Activated CD8-positive, alpha-beta T cell treated with anti-CD3 and anti-CD28 coated beads for 36 hours (primary cell): Measurements from ENCODE around the gene BCKDHB. TPM values are rescaled to one million over a fixed set of nuclear protein-coding genes. Genes with fewer than 3 reads are reported as not detected.

ENCODE experiments used
- ATAC-seq: fragments of 200-7000 bp; cut with Tn5 transposase; one replicate; pipeline ENCODE4 v1.10.0; 2021; ENCODE audit warnings: mild to moderate bottlenecking, moderate library complexity
- CTCF ChIA-PET: fragments of 350-600 bp; sonication (Branson Sonifier 250); formaldehyde crosslinking; loops from one replicate; lab custom pipeline; 2021; ENCODE audit warnings: antibody characterized with exemption; lab: Charles Lee
- POLR2A ChIA-PET: fragments of 350-600 bp; sonication (Branson Sonifier 250); formaldehyde crosslinking; loops from one replicate; lab custom pipeline; 2021; ENCODE audit warnings: antibody characterized with exemption; lab: Charles Lee
- DNase-seq: peaks from one replicate; pipeline ENCODE4 v3.0.0-alpha.2; 2020
- H3K27ac Mint-ChIP-seq: one replicate; pipeline ENCODE4 v1.8.0; 2021; ENCODE audit warnings: mild to moderate bottlenecking, mixed read lengths
- H3K27me3 Mint-ChIP-seq: one replicate; pipeline ENCODE4 v1.8.0; 2021; ENCODE audit warnings: mixed read lengths
- H3K36me3 Mint-ChIP-seq: one replicate; pipeline ENCODE4 v1.8.0; 2021; ENCODE audit warnings: low read depth, mixed read lengths
- H3K4me1 Mint-ChIP-seq: one replicate; pipeline ENCODE4 v1.8.0; 2021; ENCODE audit warnings: low read depth, mixed read lengths
- H3K4me3 Mint-ChIP-seq: one replicate; pipeline ENCODE4 v1.8.0; 2021; ENCODE audit warnings: mild to moderate bottlenecking, moderate library complexity, mixed read lengths
- H3K9me3 Mint-ChIP-seq: one replicate; pipeline ENCODE4 v1.8.0; 2021; ENCODE audit warnings: mixed read lengths
- intact Hi-C: fragments of 100-400 bp; cut with micrococcal nuclease; formaldehyde crosslinking; loops from one replicate; pipeline ENCODE4 v1.10.0; 2022
- total RNA-seq, 2 experiments: library from RNA; stranded (reverse); gene quantifications; one replicate each; pipeline ENCODE4 v1.2.3, GENCODE V29; 2021
- TF ChIP-seq, protein P1 (sequence below): fragments of 200-600 bp; IDR thresholded peaks from one replicate; pipeline ENCODE4 v1.8.0; 2022; ENCODE audit warnings: antibody characterized with exemption, mild to moderate bottlenecking

The BCKDHB gene
- total RNA-seq, 2 experiments from 2014 or later, result 17.8 to 19.3 TPM

DNA sequence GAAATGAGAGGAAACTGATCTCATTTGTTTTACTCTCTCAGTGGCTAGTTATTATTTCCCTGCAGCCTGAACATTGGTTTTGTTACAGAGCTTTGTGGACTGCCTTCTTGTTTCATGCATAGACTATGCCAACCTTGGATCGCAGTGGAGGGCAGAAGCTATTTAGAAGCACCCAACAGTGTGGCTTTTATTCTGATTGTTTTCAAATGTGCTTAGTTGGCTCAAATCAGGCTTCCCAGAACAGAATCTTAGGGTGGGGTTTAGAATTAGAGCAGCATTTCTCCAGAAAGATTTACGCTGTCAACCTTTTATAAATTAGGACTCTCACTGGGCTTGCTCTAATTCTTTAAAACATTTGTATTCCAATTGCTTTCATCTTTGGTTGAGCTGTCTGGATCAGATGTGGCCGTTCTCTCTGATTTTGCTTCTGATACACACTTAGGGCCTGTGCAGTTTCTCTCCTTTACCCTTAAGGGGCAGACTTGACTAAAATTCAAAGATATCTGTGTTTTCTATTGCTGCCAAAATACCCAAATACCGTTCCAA, 210.3 kb downstream of the BCKDHB start:
- Mint-ChIP-seq H3K36me3 (peaks cover 14% of the 10 kb centered on the region), H3K9me3 (peaks cover 8% of the 10 kb centered on the region), H3K27ac (no peak overlapping the region), H3K27me3 (no peaks in the 10 kb centered on the region), H3K4me3 (no peak overlapping the region), H3K4me1 (no peaks in the 10 kb centered on the region)
- TF ChIP-seq, protein P1, sequence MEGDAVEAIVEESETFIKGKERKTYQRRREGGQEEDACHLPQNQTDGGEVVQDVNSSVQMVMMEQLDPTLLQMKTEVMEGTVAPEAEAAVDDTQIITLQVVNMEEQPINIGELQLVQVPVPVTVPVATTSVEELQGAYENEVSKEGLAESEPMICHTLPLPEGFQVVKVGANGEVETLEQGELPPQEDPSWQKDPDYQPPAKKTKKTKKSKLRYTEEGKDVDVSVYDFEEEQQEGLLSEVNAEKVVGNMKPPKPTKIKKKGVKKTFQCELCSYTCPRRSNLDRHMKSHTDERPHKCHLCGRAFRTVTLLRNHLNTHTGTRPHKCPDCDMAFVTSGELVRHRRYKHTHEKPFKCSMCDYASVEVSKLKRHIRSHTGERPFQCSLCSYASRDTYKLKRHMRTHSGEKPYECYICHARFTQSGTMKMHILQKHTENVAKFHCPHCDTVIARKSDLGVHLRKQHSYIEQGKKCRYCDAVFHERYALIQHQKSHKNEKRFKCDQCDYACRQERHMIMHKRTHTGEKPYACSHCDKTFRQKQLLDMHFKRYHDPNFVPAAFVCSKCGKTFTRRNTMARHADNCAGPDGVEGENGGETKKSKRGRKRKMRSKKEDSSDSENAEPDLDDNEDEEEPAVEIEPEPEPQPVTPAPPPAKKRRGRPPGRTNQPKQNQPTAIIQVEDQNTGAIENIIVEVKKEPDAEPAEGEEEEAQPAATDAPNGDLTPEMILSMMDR, result no peak
- no peak for ATAC-seq
- no peak for DNase-seq
- intact Hi-C loops, result no loop called here
- POLR2A ChIA-PET, result no interaction called here
- CTCF ChIA-PET, result no interaction called here

DNA sequence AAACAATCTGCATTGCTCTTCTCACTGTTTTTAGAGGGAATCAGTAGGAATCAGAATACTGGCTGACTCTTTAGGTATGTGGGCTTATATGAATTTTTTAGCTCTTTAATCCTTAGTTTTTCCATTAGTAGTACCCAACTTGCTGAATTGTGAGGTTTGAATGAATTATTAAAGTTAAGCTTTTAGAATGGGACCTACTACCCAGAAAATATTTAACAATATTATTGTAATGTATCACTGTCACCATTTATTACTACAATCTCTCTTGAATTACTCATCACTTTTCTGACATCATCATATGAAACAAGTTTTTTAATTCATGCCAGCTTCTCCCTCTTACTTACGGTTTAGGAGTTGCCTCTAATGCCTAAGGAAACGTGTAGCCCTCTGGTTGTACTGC, 212.7 kb downstream of the BCKDHB start:
- Mint-ChIP-seq H3K4me1 (no peaks in the 10 kb centered on the region), H3K4me3 (no peak overlapping the region), H3K27me3 (no peaks in the 10 kb centered on the region), H3K36me3 (no peaks in the 10 kb centered on the region), H3K9me3 (no peaks in the 10 kb centered on the region), H3K27ac (no peak overlapping the region)
- POLR2A ChIA-PET, result no interaction called here
- CTCF ChIA-PET, result interaction anchor here (0.8 kb wide), 1 partner anchor 12 kb away, joined by 4 read pairs; no protein-coding TSS in a partner anchor
- intact Hi-C loops, result no loop called here
- DNase-seq (no peak), ATAC-seq (no peak)
- TF ChIP-seq, protein P1, result no peak

DNA sequence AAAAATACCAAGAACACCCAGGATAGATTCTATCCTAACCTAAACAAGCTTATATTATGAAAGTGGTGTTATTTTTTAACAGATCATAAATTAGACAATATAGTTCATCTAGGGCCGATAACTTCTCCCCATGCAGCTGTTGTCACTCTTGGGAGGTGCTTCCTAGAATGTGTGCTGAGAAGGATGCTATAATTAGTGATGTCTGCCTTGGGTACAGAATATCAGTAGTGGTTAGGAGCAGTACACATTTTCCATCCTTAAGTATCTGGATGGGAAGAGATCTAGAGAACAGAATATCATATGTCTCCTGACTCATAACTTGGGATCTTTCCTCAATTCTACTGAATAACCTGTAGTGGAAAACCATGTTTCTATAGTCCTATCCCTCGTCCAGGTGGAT, 214.5 kb downstream of the BCKDHB start:
- intact Hi-C loops, result no loop called here
- no peaks in the 10 kb centered on the region for H3K36me3 Mint-ChIP-seq
- no peak overlapping the region for H3K27ac Mint-ChIP-seq
- ATAC-seq (no peak), DNase-seq (no peak)
- CTCF ChIA-PET, result interaction anchor here (1.0 kb wide), 1 partner anchor 40 kb away, joined by 3 read pairs; no protein-coding TSS in a partner anchor
- no peaks in the 10 kb centered on the region for H3K27me3 Mint-ChIP-seq
- POLR2A ChIA-PET, result no interaction called here
- TF ChIP-seq, protein P1, result no peak
- H3K4me3 Mint-ChIP-seq, result no peak overlapping the region
- no peaks in the 10 kb centered on the region for H3K4me1 Mint-ChIP-seq
- H3K9me3 Mint-ChIP-seq, result no peaks in the 10 kb centered on the region

DNA sequence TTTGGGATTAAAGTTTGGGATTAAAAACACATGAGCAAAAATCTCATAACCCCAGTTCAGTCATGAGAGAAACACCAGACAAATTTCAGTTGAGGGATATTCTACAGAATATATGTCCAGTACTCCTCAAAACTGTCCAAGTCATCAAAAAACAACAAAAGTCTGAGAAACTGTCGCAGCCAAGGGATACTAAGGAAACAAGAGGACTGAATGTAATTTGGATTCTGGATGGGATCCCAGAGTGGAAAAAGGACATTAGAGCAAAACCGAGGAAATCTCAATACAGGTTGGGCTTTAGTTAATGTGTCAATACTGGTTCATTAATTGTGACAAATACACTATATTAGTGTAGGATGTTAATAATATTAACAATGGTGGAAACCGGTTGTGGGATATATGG, 219.3 kb downstream of the BCKDHB start:
- TF ChIP-seq, protein P1, result no peak
- Mint-ChIP-seq H3K4me1 (no peaks in the 10 kb centered on the region), H3K27ac (no peak overlapping the region), H3K27me3 (no peaks in the 10 kb centered on the region), H3K36me3 (no peaks in the 10 kb centered on the region), H3K4me3 (no peak overlapping the region), H3K9me3 (no peaks in the 10 kb centered on the region)
- POLR2A ChIA-PET, result no interaction called here
- CTCF ChIA-PET, result no interaction called here
- intact Hi-C loops, result no loop called here
- DNase-seq (no peak), ATAC-seq (no peak)

DNA sequence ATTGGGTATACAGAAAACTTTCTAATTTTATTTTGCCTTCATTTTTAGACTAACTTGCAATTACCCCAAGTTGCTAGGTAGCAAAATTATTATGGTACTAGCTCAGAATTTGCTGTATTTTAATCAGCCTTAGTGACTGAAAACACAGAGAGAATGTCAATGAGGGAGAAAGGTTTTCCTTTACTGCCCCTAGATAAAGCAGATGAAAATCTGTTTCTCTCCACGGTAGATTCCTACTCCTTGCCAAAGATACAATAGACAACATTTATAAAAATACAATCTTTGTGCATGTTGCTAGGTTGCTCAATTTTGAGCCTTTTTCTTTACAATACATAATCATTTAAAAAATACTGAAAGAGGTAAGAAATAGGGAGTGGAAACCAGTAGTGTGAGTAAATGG, 222.2 kb downstream of the BCKDHB start:
- ChIA-PET POLR2A (no interaction called here), CTCF (interaction anchor here (0.8 kb wide), 1 partner anchor 9 kb away, joined by 4 read pairs; no protein-coding TSS in a partner anchor)
- Mint-ChIP-seq H3K36me3 (no peaks in the 10 kb centered on the region), H3K4me3 (no peak overlapping the region), H3K9me3 (no peaks in the 10 kb centered on the region), H3K4me1 (no peaks in the 10 kb centered on the region), H3K27me3 (no peaks in the 10 kb centered on the region), H3K27ac (no peak overlapping the region)
- no peak for ATAC-seq
- intact Hi-C loops, result no loop called here
- TF ChIP-seq, protein P1, result no peak
- no peak for DNase-seq
